ENCODE results near the gene NCKAP5.
"Not testable (repeated sequence)": the region's sequence is repeated elsewhere in the genome, so short reads cannot be mapped to it uniquely, and the experiment has no call there.

NCKAP5 gene

GRCh38 chr2:132825601-132826000 is 742.7 kb downstream of the NCKAP5 start:
- Histone ChIP-seq H4K20me1 (no peaks in the 10 kb centered on the region), H3K4me1 (no peaks in the 10 kb centered on the region), H3K9me3 (replicated peaks in 1 of 11) (no peaks in the 10 kb centered on the region), H3K36me3 (no peaks in the 10 kb centered on the region), H3K27me3 (no peaks in the 10 kb centered on the region), H3K4me2 (no peak overlapping the region), H3K9ac (no peak overlapping the region), H3K27ac (no peak overlapping the region), H3K4me3 (no peak overlapping the region)
- no peak for TF ChIP-seq Cebpa-rat (IDR thresholded peaks at IDR 0.05)

- Histone ChIP-seq H4K20me1 (no peaks in the 10 kb centered on the region), H3K9ac (no peak overlapping the region), H3K9me3 (replicated peaks in 1 of 11) (no peaks in the 10 kb centered on the region), H3K4me1 (no peaks in the 10 kb centered on the region), H3K27me3 (no peaks in the 10 kb centered on the region), H3K27ac (no peak overlapping the region), H3K4me3 (no peak overlapping the region), H3K4me2 (no peak overlapping the region), H3K36me3 (no peaks in the 10 kb centered on the region)
- no peak for TF ChIP-seq Cebpa-rat (IDR thresholded peaks at IDR 0.05)
Measured at GRCh38 chr2:132824716-132825115, 743.5 kb downstream of the NCKAP5 start.

- Histone ChIP-seq H3K27me3 (no peaks in the 10 kb centered on the region), H3K4me3 (no peak overlapping the region), H3K4me1 (no peaks in the 10 kb centered on the region), H3K9ac (no peak overlapping the region), H4K20me1 (no peaks in the 10 kb centered on the region), H3K4me2 (no peak overlapping the region), H3K27ac (no peak overlapping the region), H3K9me3 (replicated peaks in 1 of 11) (no peaks in the 10 kb centered on the region), H3K36me3 (no peaks in the 10 kb centered on the region)
- TF ChIP-seq Cebpa-rat (IDR thresholded peaks at IDR 0.05): no peak
Measured at GRCh38 chr2:132816234-132816633, 752.0 kb downstream of the NCKAP5 start.

GRCh38 chr2:132815516-132815915 is 752.7 kb downstream of the NCKAP5 start:
- H3K36me3 ChIP-seq: no peaks in the 10 kb centered on the region
- no peak for TF ChIP-seq Cebpa-rat (IDR thresholded peaks at IDR 0.05)
- 0 out of 22 replicates have a peak, but pooled peaks cover 0 to 4% (median 0%) of the 10 kb centered on the region in 11 experiments for H3K9me3 ChIP-seq (replicated peaks in 1 of 11)
- no peaks in the 10 kb centered on the region for H3K4me1 ChIP-seq
- H3K27me3 ChIP-seq: no peaks in the 10 kb centered on the region
- H3K4me3 ChIP-seq: no peak overlapping the region
- no peak overlapping the region for H3K4me2 ChIP-seq
- H3K9ac ChIP-seq: no peak overlapping the region
- H4K20me1 ChIP-seq: no peaks in the 10 kb centered on the region
- H3K27ac ChIP-seq: no peak overlapping the region

GRCh38 chr2:132814651-132815050 is 753.6 kb downstream of the NCKAP5 start:
- no peak overlapping the region for H3K27ac ChIP-seq
- H3K4me2 ChIP-seq: no peak overlapping the region
- no peak overlapping the region for H3K4me3 ChIP-seq
- no peaks in the 10 kb centered on the region for H3K27me3 ChIP-seq
- no peak overlapping the region for H3K9ac ChIP-seq
- no peaks in the 10 kb centered on the region for H4K20me1 ChIP-seq
- TF ChIP-seq Cebpa-rat (IDR thresholded peaks at IDR 0.05): no peak
- peaks cover 0 to 5% (median 0%) of the 10 kb centered on the region in 11 experiments; a peak in 1 of 22 replicates for H3K9me3 ChIP-seq (replicated peaks in 1 of 11)
- no peaks in the 10 kb centered on the region for H3K36me3 ChIP-seq
- H3K4me1 ChIP-seq: no peaks in the 10 kb centered on the region

GRCh38 chr2:132813422-132813821 is 754.8 kb downstream of the NCKAP5 start:
- no peak overlapping the region for H3K4me3 ChIP-seq
- peaks cover 0 to 16% (median 0%) of the 10 kb centered on the region in 11 experiments; a peak in 2 of 22 replicates for H3K9me3 ChIP-seq (replicated peaks in 1 of 11)
- H3K4me1 ChIP-seq: no peaks in the 10 kb centered on the region
- H3K9ac ChIP-seq: no peak overlapping the region
- H3K27ac ChIP-seq: no peak overlapping the region
- H3K36me3 ChIP-seq: no peaks in the 10 kb centered on the region
- TF ChIP-seq Cebpa-rat (IDR thresholded peaks at IDR 0.05): no peak
- no peaks in the 10 kb centered on the region for H3K27me3 ChIP-seq
- no peaks in the 10 kb centered on the region for H4K20me1 ChIP-seq
- no peak overlapping the region for H3K4me2 ChIP-seq

GRCh38 chr2:132811148-132811915 is 756.9 kb downstream of the NCKAP5 start:
- Histone ChIP-seq H3K4me1 (no peaks in the 10 kb centered on the region), H3K4me2 (no peak overlapping the region), H3K27ac (no peak overlapping the region), H3K4me3 (no peak overlapping the region), H3K36me3 (no peaks in the 10 kb centered on the region), H4K20me1 (no peaks in the 10 kb centered on the region), H3K27me3 (no peaks in the 10 kb centered on the region), H3K9ac (no peak overlapping the region), H3K9me3 (replicated peaks in 1 of 11) (peaks cover 0 to 35% (median 13%) of the 10 kb centered on the region in 11 experiments; a peak in 17 of 22 replicates)
- TF ChIP-seq Cebpa-rat (IDR thresholded peaks at IDR 0.05): no peak

- peaks cover 0 to 35% (median 14%) of the 10 kb centered on the region in 11 experiments; a peak in 18 of 22 replicates for H3K9me3 ChIP-seq (replicated peaks in 1 of 11)
- H4K20me1 ChIP-seq, H3K4me3 ChIP-seq, H3K4me2 ChIP-seq, H3K27me3 ChIP-seq, H3K4me1 ChIP-seq, H3K9ac ChIP-seq, H3K27ac ChIP-seq, H3K36me3 ChIP-seq: not testable (repeated sequence)
Measured at GRCh38 chr2:132809962-132810361, 758.3 kb downstream of the NCKAP5 start.

GRCh38 chr2:132804051-132804450 is 764.2 kb downstream of the NCKAP5 start:
- Histone ChIP-seq H3K9me3 (replicated peaks in 1 of 11) (peaks cover 0 to 25% (median 11%) of the 10 kb centered on the region in 11 experiments; a peak in 18 of 22 replicates), H3K9ac (peak overlapping the region in 3 of 11 experiments; percentile 0 to 21 (median 6); a peak in 1 of 22 replicates), H4K20me1 (no peaks in the 10 kb centered on the region), H3K27ac (peak overlapping the region in 9 of 11 experiments; percentile 41 to 67 (median 51); a peak in 17 of 22 replicates), H3K27me3 (no peaks in the 10 kb centered on the region), H3K4me3 (no peak overlapping the region), H3K4me2 (peak overlapping the region; percentile 13 to 74 (median 59)), H3K36me3 (no peaks in the 10 kb centered on the region), H3K4me1 (peaks cover 10 to 24% (median 17%) of the 10 kb centered on the region in 10 experiments)
- no peak for TF ChIP-seq Cebpa-rat (IDR thresholded peaks at IDR 0.05)

- H3K9ac ChIP-seq: no peak overlapping the region
- H3K4me1 ChIP-seq: peaks cover 0 to 7% (median under 1%) of the 10 kb centered on the region in 10 experiments; a peak in 13 of 20 replicates
- no peak overlapping the region for H3K4me2 ChIP-seq
- H3K27me3 ChIP-seq: no peaks in the 10 kb centered on the region
- TF ChIP-seq Cebpa-rat (IDR thresholded peaks at IDR 0.05): no peak
- no peak overlapping the region for H3K4me3 ChIP-seq
- no peaks in the 10 kb centered on the region for H3K36me3 ChIP-seq
- no peaks in the 10 kb centered on the region for H3K9me3 ChIP-seq (replicated peaks in 1 of 11)
- H3K27ac ChIP-seq: no peak overlapping the region
- H4K20me1 ChIP-seq: no peaks in the 10 kb centered on the region
Measured at GRCh38 chr2:132798341-132798740, 769.9 kb downstream of the NCKAP5 start.

Data from BLaER1 treated with 17β-estradiol and CSF1 and Interleukin-3, amounts not matched to agents 10 nM and 100 nM (cell line).